HCT116 (cell line): ENCODE measurements around the gene B3GALT2. TPM values are rescaled to one million over a fixed set of nuclear protein-coding genes. Genes with fewer than 3 reads are reported as not detected.

Experiments
- ATAC-seq: fragments of 200-7000 bp; cut with Tn5 transposase; 2 replicates; pipeline ENCODE4 v1.9.1; 2020; ENCODE audit warnings: mild to moderate bottlenecking, moderate library complexity
- BruUV-seq: library from RNA; stranded (reverse); fragments of 400-500 nt; replicated peaks from 2 replicates; lab custom pipeline; 2021; lab: Mats Ljungman, UMichigan
- CTCF ChIA-PET: fragments of 300-600 bp; sonication (Branson Sonifier 250); formaldehyde crosslinking; loops from one replicate; lab custom pipeline; 2021; ENCODE audit warnings: antibody characterized with exemption; lab: Charles Lee
- POLR2A ChIA-PET: fragments of 300-600, 350-600 bp; sonication (Branson Sonifier 250); formaldehyde crosslinking; loops from one replicate; lab custom pipeline; 2021; ENCODE audit warnings: antibody characterized with exemption; lab: Charles Lee
- RAD21 ChIA-PET, 2 experiments: fragments of 300-600 bp; sonication (Branson Sonifier 250); formaldehyde crosslinking; loops; one replicate each; lab custom pipeline; 2023; ENCODE audit warnings: low total read pairs in 2 of 2; ENCODE audit not compliant: uncharacterized antibody in 2 of 2, unreplicated experiment in 2 of 2, low non-redundant PET in 1 of 2; lab: Charles Lee
- DNase-seq: peaks from one replicate; pipeline ENCODE4 v3.0.0-alpha.2; 2010; ENCODE audit warnings: low read depth, low spot score
- H2AFZ ChIP-seq: fragments of 200-600 bp; shearing (Covaris generic), sonication (generic); 2 replicates; pipeline ENCODE4 v1.6.1; 2017; ENCODE audit warnings: low read depth, mixed run types, mixed read lengths, antibody characterized with exemption, low read length; ENCODE audit not compliant: poor library complexity, severe bottlenecking
- H3K27ac ChIP-seq: 2 replicates; pipeline ENCODE4 v1.5.1; 2012; ENCODE audit warnings: low read depth, low read length
- H3K27me3 ChIP-seq: fragments of 200-600 bp; sonication (generic); 2 replicates; pipeline ENCODE4 v1.6.1; 2016; ENCODE audit warnings: mixed run types, low read length, mixed read lengths; ENCODE audit not compliant: insufficient read depth
- H3K36me3 ChIP-seq, 2 experiments: fragments of 200-500 bp in 1 of 2; fragments of 200-600 bp in 1 of 2; sonication (Bioruptor generic) in 1 of 2; sonication (generic) in 1 of 2; 2 replicates each; pipeline versions ENCODE4 v1.5.1 to v1.6.1; 2014 to 2016; ENCODE audit warnings: low read length in 2 of 2, inconsistent platforms in 1 of 2, mixed read lengths in 1 of 2, mixed run types in 1 of 2; ENCODE audit not compliant: insufficient read depth in 2 of 2, control insufficient read depth in 1 of 2
- H3K4me1 ChIP-seq, 2 experiments: fragments of 200-600 bp in 1 of 2; sonication (generic) in 1 of 2; 2 replicates each; pipeline versions ENCODE4 v1.5.1 to v1.6.1; 2012 to 2017; ENCODE audit warnings: low read length in 2 of 2, inconsistent platforms in 1 of 2, mild to moderate bottlenecking in 1 of 2, mixed read lengths in 1 of 2, mixed run types in 1 of 2, moderate library complexity in 1 of 2; ENCODE audit not compliant: insufficient read depth in 2 of 2, control insufficient read depth in 1 of 2
- H3K4me2 ChIP-seq: fragments of 200-600 bp; sonication (generic); 2 replicates; pipeline ENCODE4 v1.6.1; 2017; ENCODE audit warnings: mixed run types, low read length, mixed read lengths
- H3K4me3 ChIP-seq, 2 experiments: fragments of 200-600 bp in 1 of 2; sonication (generic) in 1 of 2; replicated peaks in 1 of 2; 2 replicates each; pipeline ENCODE4 v1.5.1; 2011 to 2016; ENCODE audit warnings: low read length in 2 of 2, control low read depth in 1 of 2, low read depth in 1 of 2, mild to moderate bottlenecking in 1 of 2, mixed read lengths in 1 of 2, mixed run types in 1 of 2
- H3K79me2 ChIP-seq: fragments of 200-600 bp; sonication (generic); 2 replicates; pipeline ENCODE4 v1.6.1; 2017; ENCODE audit warnings: mild to moderate bottlenecking, mixed run types, low read length, moderate library complexity, mixed read lengths; ENCODE audit not compliant: insufficient read depth
- H3K9ac ChIP-seq: fragments of 200-600 bp; sonication (generic); 2 replicates; pipeline ENCODE4 v1.6.1; 2016; ENCODE audit warnings: low read length, mixed read lengths
- H3K9me2 ChIP-seq: fragments of 200-600 bp; sonication (generic), shearing (Covaris generic); 2 replicates; pipeline ENCODE4 v1.6.1; 2017; ENCODE audit warnings: mixed run types, mild to moderate bottlenecking, moderate library complexity; ENCODE audit not compliant: insufficient read depth
- H3K9me3 ChIP-seq, 2 experiments: fragments of 200-500 bp in 1 of 2; fragments of 200-600 bp in 1 of 2; sonication (Bioruptor generic) in 1 of 2; sonication (generic) in 1 of 2; 2 replicates each; pipeline ENCODE4 v1.6.1; 2014 to 2017; ENCODE audit warnings: low read length in 2 of 2, mixed read lengths in 2 of 2, inconsistent platforms in 1 of 2, low read depth in 1 of 2, mild to moderate bottlenecking in 1 of 2, mixed run types in 1 of 2, moderate library complexity in 1 of 2; ENCODE audit not compliant: control insufficient read depth in 1 of 2, insufficient read depth in 1 of 2
- H4K20me1 ChIP-seq: fragments of 200-600 bp; sonication (generic), shearing (Covaris generic); 2 replicates; pipeline ENCODE4 v1.6.1; 2017; ENCODE audit warnings: mixed run types, mild to moderate bottlenecking, moderate library complexity; ENCODE audit not compliant: insufficient read depth
- CBX3 ChIP-seq: IDR thresholded peaks from 2 replicates; pipeline ENCODE4 v1.6.1; 2012; ENCODE audit warnings: low read depth
- EGR1 ChIP-seq: IDR thresholded peaks from 2 replicates; pipeline ENCODE4 v1.6.1; 2012; ENCODE audit warnings: low read depth
- EZH2phosphoT487 ChIP-seq: fragments of 200-600 bp; IDR thresholded peaks from 2 replicates; pipeline ENCODE4 v1.6.1; 2018; ENCODE audit warnings: antibody characterized with exemption, borderline replicate concordance
- FOSL1 ChIP-seq: IDR thresholded peaks from 2 replicates; pipeline ENCODE4 v1.6.1; 2012; ENCODE audit warnings: low read depth
- JUND ChIP-seq: IDR thresholded peaks from 2 replicates; pipeline ENCODE4 v1.6.1; 2012
- POLR2A ChIP-seq: IDR thresholded peaks from 2 replicates; pipeline ENCODE4 v1.7.0; 2011; ENCODE audit warnings: borderline replicate concordance; ENCODE audit not compliant: insufficient read depth, insufficient read length; ENCODE audit errors: extremely low read depth
- POLR2AphosphoS5 ChIP-seq: IDR thresholded peaks from 2 replicates; pipeline ENCODE4 v1.6.1; 2011; ENCODE audit warnings: mild to moderate bottlenecking, low read depth, low read length, moderate library complexity
- RAD21 ChIP-seq: IDR thresholded peaks from 2 replicates; pipeline ENCODE4 v1.6.1; 2012; ENCODE audit warnings: low read depth, mild to moderate bottlenecking
- SIN3A ChIP-seq: IDR thresholded peaks from 2 replicates; pipeline ENCODE4 v1.6.1; 2012; ENCODE audit warnings: low read depth
- SP1 ChIP-seq: IDR thresholded peaks from 2 replicates; pipeline ENCODE4 v1.6.1; 2012; ENCODE audit warnings: low read depth
- SRF ChIP-seq: IDR thresholded peaks from 2 replicates; pipeline ENCODE4 v1.6.1; 2012; ENCODE audit warnings: low read depth
- YY1 ChIP-seq: IDR thresholded peaks from 2 replicates; pipeline ENCODE4 v1.6.1; 2011; ENCODE audit warnings: low read length, low read depth, moderate library complexity, mild to moderate bottlenecking; ENCODE audit not compliant: insufficient replicate concordance; ENCODE audit errors: extremely low read depth
- intact Hi-C: fragments of 100-400 bp; cut with micrococcal nuclease; formaldehyde crosslinking; loops from 2 replicates; pipeline ENCODE4 v1.10.0; 2022
- total RNA-seq: library from RNA; stranded (reverse); gene quantifications from one replicate; pipeline ENCODE4 v1.2.1, GENCODE V29; 2021; ENCODE audit not compliant: unreplicated experiment
- TF ChIP-seq, protein P1 (sequence below): IDR thresholded peaks from 2 replicates; pipeline ENCODE4 v1.6.1; 2012

Gene B3GALT2
- total RNA-seq, 1 experiment from 2014 or later: 0.15 TPM

DNA sequence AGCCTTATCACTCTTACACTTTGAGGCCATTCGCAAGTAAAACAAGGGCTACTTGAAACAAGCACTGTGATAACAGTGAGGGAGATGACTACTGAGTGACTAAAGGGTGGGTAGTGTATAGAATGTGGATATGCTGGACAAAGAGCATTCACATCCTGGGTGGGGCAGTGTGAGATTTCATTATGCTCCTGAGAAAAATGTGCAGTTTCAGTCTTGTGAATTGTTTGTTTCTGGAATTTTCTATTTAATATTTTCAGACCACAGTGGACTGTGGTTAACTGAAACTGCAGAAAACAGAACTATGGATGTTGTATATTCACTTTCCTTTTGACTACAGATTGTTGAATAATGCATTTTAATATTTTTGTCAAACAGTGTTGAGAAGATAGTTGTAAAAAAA, 25.1 kb upstream of the B3GALT2 start:
- ChIA-PET POLR2A (no interaction called here), CTCF (no interaction called here), RAD21 (no interaction called here)
- H3K27ac ChIP-seq: peak overlapping the region; percentile 2; the same call in 1 of the 2 replicates
- H4K20me1 ChIP-seq: no peaks in the 10 kb centered on the region; the same call in 1 of the 2 replicates
- no peak overlapping the region for H2AFZ ChIP-seq
- no peaks in the 10 kb centered on the region for H3K27me3 ChIP-seq
- peak overlapping the region; percentile 49 for H3K4me2 ChIP-seq
- intact Hi-C loops: no loop called here
- peak overlapping the region; percentile 27 for H3K9ac ChIP-seq
- H3K4me1 ChIP-seq: peaks cover 2 to 26% of the 10 kb centered on the region in 2 experiments; a peak in 2 of 4 replicates
- no peaks in the 10 kb centered on the region for H3K9me3 ChIP-seq
- H3K79me2 ChIP-seq: peaks cover 9% of the 10 kb centered on the region
- peak overlapping the region in 1 of 2 experiments; percentile 27; a peak in 2 of 4 replicates for H3K4me3 ChIP-seq
- TF ChIP-seq EGR1 (peak; percentile 28; the same call in 1 of the 2 replicates), RAD21 (0 out of 2 replicates have a peak, but pooled peaks have one; percentile 8), JUND (peak; percentile 56), SP1 (peak; percentile 75), SIN3A (0 out of 2 replicates have a peak, but pooled peaks have one; percentile 27), CBX3 (0 out of 2 replicates have a peak, but pooled peaks have one; percentile 61), POLR2AphosphoS5 (0 out of 2 replicates have a peak, but pooled peaks have one; percentile 22), FOSL1 (peak; percentile 71; the same call in 1 of the 2 replicates), SRF (no peak), POLR2A (no peak)
- peak; percentile 92 for ATAC-seq
- no TSS peak for BruUV-seq
- no peaks in the 10 kb centered on the region for H3K9me2 ChIP-seq
- peak; percentile 72 for DNase-seq
- peaks cover 4 to 20% of the 10 kb centered on the region in 2 experiments; a peak in 2 of 4 replicates for H3K36me3 ChIP-seq

DNA sequence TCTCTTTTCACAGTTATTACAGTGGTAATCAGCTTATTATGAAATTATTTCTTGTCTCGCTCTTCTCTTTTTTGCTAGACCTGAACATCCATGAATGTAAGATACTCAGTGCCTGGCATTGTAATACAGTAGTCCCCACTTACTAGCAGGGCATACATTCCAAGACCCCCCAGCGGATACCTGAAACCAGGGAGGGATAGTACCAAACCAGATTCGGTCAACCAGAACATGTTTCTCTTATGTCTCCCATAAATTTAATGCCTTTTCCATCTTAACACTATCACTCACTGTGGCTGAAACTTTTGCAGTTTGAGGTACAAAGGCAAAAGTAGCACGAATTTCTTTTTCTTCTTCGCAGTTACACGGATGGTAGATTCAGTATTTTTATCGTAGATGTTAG, 24.6 kb upstream of the B3GALT2 start:
- no peaks in the 10 kb centered on the region for H4K20me1 ChIP-seq
- ATAC-seq: peak; percentile 28; the same call in 1 of the 2 replicates

More for the DNA sequence above, 24.6 kb upstream of the B3GALT2 start:
- peak overlapping the region; percentile 49 for H3K4me2 ChIP-seq
- no peaks in the 10 kb centered on the region for H3K27me3 ChIP-seq
- H3K27ac ChIP-seq: peak overlapping the region; percentile 2; the same call in 1 of the 2 replicates
- DNase-seq: no peak
- POLR2A ChIA-PET: no interaction called here
- intact Hi-C loops: no loop called here
- H3K9ac ChIP-seq: peak overlapping the region; percentile 27
- peak overlapping the region in 1 of 2 experiments; percentile 27; a peak in 1 of 4 replicates for H3K4me3 ChIP-seq
- H3K79me2 ChIP-seq: peaks cover 13% of the 10 kb centered on the region
- H2AFZ ChIP-seq: no peak overlapping the region
- H3K9me2 ChIP-seq: no peaks in the 10 kb centered on the region
- no peaks in the 10 kb centered on the region for H3K9me3 ChIP-seq
- CTCF ChIA-PET: interaction anchor here (0.7 to 1.4 kb wide), 2 partner anchors 21 to 192 kb away, joined by 3 read pairs; no protein-coding TSS in a partner anchor
- TF ChIP-seq SP1 (no peak), POLR2AphosphoS5 (no peak), SRF (no peak), YY1 (no peak), CBX3 (no peak), RAD21 (no peak), EZH2phosphoT487 (no peak)
- TF ChIP-seq, protein P1, sequence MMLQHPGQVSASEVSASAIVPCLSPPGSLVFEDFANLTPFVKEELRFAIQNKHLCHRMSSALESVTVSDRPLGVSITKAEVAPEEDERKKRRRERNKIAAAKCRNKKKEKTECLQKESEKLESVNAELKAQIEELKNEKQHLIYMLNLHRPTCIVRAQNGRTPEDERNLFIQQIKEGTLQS: no peak
- RAD21 ChIA-PET: no interaction called here
- BruUV-seq: no TSS peak
- peaks cover 4 to 23% of the 10 kb centered on the region in 2 experiments; a peak in 2 of 4 replicates for H3K36me3 ChIP-seq
- peaks cover 2 to 26% of the 10 kb centered on the region in 2 experiments; a peak in 2 of 4 replicates for H3K4me1 ChIP-seq
